CD4-positive, alpha-beta T cell treated with Interleukin-6 at 100 ng/mL for 8 hours (primary cell): ENCODE measurements around the gene ERAL1.
A peak's percentile ranks its signal among the peaks of the same experiment; 100 is the strongest.
"Not testable (repeated sequence)": the region's sequence is repeated elsewhere in the genome, so short reads cannot be mapped to it uniquely, and the experiment has no call there.

Experiments
- DNase-seq: peaks from one replicate; pipeline ENCODE4 v3.0.0-alpha.2; 2020; ENCODE audit warnings: mixed read lengths, low spot score

The ERAL1 gene

GRCh38 chr17:28899212-28899815, 44.5 kb downstream of the ERAL1 start:
- DNase-seq = no peak

DNA sequence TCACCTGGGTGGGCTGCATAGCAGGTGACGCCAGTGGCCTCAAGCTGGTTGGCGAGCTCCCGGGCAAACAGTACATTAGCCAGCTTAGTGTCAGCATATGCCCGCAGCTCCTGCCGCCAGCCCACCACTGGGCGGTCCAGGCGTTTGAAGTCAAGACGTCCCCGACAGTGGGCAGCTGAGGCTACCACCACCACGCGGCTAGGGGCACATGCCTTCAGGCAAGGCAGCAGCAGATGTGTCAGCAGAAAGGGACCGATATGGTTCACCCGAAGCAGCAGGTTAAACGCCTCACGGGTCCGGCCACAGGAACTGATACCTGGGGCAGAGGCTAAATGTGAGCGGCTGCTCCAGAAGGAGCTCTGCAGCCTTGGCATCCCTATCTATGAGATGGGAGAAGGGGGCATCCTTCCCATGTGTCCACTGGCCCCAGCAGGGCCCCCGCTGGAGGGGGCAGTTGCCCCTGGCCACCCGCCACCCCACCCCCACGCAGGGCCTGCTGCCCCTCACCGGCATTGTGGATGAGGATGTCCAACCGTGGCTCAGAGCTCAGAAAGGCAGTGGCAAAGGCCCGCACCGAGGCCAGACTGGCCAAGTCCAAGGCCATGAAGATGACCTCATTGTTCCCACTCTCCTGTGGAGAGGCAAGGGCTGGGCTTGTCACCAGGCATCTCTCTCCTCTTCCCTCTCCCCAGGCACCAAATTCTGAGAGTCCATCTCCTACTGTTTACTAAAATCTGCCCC, 46.3 kb downstream of the ERAL1 start:
- no peak for DNase-seq

- peak; percentile 55 for DNase-seq
These were observed 47.3 kb downstream of the ERAL1 start for GRCh38 chr17:28901866-28902818.

DNA sequence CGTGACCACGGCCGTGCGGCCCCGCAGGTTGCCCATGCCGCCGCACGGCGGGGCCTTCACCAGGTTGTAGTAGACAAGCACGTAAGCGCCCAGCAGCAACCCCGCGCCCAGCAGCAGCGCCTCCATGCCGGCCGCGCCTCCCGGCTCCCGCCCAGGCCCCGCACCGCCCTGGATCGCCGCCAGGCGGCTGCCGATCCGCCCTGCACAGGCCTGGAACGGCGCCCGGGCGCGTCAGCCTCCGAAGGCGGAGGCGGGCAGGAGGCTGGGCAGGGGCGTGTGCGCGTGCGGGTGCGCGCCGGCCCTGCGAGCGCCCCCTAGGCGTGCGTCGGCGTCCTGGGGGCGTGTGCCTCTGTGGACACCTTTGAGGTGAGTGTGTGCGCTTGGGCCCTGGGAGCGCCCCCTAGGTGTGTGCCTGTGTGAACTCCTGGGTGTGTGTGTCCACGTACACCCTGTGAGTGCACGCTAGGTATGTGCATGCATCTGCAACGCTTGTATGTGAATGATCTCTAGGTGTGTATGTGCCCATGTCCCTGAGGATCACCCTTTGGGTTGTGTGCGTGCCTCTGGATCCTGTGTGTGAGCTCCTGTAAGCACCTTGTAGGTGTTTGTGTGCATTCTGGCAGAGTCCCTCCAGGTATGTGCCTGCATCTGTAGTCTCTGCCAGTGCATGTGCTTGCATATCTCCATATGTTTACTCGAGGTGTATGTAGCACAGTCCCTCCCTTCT, 48.2 kb downstream of the ERAL1 start, which contains the start of gene DHRS13:
DHRS13 (minus strand) TSS at position 261 of the 727 bp plus-strand sequence; CDS start at position 126, 135 bp downstream.
- peak; percentile 96 for DNase-seq

- not testable (repeated sequence) for DNase-seq
These were observed 48.7 kb downstream of the ERAL1 start for GRCh38 chr17:28903546-28903841.

DNA sequence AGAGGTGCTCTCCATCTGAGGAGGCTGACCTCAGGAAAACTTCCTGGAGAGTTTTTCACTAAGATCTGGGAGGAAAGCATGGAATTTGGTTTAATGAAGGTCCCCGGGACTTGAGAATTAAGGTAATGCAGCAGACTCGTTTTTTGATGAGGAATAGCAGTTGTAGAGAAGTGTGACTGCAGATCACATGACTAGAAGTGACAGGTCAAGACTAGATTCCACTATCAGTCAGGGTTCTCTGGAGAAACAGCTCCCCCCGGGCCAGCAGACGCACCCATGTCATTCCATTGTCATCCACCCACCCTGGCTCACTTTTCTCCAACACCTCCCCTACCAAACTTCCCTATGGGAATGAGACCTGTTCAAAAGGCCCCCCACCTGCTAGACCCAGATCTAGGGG, 50.0 kb downstream of the ERAL1 start:
- DNase-seq = no peak

GRCh38 chr17:28906276-28906675, 51.5 kb downstream of the ERAL1 start:
- DNase-seq = no peak

- no peak for DNase-seq
These were observed 52.1 kb downstream of the ERAL1 start for GRCh38 chr17:28906706-28907438.

GRCh38 chr17:28907709-28908475, 53.1 kb downstream of the ERAL1 start:
- no peak for DNase-seq

GRCh38 chr17:28908640-28909167, 53.9 kb downstream of the ERAL1 start:
- DNase-seq = no peak

DNA sequence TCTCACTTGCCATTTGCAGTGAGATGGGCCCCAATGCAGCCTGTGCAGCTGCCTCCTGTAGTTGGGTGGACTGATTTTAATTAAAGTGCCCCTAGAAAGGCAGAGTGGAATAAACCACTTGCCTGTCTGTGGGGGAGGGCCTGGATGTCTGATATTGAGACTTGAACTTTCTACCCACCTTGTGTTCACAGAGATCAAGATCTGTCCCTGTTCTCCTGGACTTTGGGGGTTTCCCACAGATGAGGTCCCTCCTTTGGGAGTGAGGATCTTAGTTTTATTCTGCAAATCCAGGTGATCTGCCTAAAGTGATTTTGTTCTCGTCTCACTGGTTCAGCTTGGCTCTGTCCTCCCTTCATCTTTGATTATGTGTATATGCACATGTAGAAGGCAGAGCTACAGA, 55.7 kb downstream of the ERAL1 start:
- no peak for DNase-seq
